Rectal smooth muscle tissue (tissue), 1 donor: Measurements from ENCODE around the gene WNT10A.
"Not testable (repeated sequence)": the region's sequence is repeated elsewhere in the genome, so short reads cannot be mapped to it uniquely, and the experiment has no call there.

Source experiments
- H3K27ac ChIP-seq: one replicate; pipeline ENCODE4 v1.7.0; 2013; ENCODE audit warnings: low read depth, low read length, inconsistent platforms
- H3K27me3 ChIP-seq: one replicate; pipeline ENCODE4 v1.7.0; 2013; ENCODE audit warnings: low read length; ENCODE audit not compliant: control insufficient read depth, insufficient read depth
- H3K36me3 ChIP-seq: one replicate; pipeline ENCODE4 v1.7.0; 2013; ENCODE audit warnings: low read length; ENCODE audit not compliant: control insufficient read depth, insufficient read depth
- H3K4me1 ChIP-seq: one replicate; pipeline ENCODE4 v1.7.0; 2013; ENCODE audit warnings: low read length; ENCODE audit not compliant: control insufficient read depth, insufficient read depth
- H3K4me3 ChIP-seq: one replicate; pipeline ENCODE4 v1.7.0; 2013; ENCODE audit warnings: low read length
- H3K9ac ChIP-seq: one replicate; pipeline ENCODE4 v1.7.0; 2013; ENCODE audit warnings: low read length

The WNT10A gene

GRCh38 chr2:218908721-218909619, 28.3 kb downstream of the WNT10A start:
- Histone ChIP-seq H3K27ac (no peak overlapping the region), H3K27me3 (no peaks in the 10 kb centered on the region), H3K4me1 (no peaks in the 10 kb centered on the region), H3K36me3 (no peaks in the 10 kb centered on the region), H3K4me3 (peak overlapping the region; percentile 87), H3K9ac (peak overlapping the region; percentile 36)

- H3K4me3 ChIP-seq: no peak overlapping the region
- no peaks in the 10 kb centered on the region for H3K4me1 ChIP-seq
- H3K9ac ChIP-seq: no peak overlapping the region
- H3K27me3 ChIP-seq: no peaks in the 10 kb centered on the region
- no peak overlapping the region for H3K27ac ChIP-seq
- no peaks in the 10 kb centered on the region for H3K36me3 ChIP-seq
Observed at GRCh38 chr2:218910741-218911140, 30.1 kb downstream of the WNT10A start.

DNA sequence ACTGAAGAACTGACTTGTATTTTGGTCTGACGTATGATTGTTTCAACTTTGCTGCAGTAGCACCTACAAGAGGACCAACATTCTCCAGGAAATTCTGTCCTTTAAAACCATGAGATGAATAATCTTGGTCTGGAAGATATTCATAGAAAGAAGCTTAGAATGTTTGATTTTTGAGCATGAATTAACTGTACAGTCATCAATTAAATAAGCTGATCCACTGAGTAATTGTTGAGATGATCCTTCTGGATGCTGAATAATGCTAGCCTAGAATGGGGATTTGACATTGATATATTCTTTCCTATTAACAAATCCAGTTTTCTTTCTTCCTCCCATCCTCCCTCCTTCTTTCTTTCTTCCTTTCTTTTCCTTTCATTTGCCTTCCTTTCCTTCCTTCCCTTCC, 39.9 kb downstream of the WNT10A start:
- Histone ChIP-seq H3K4me3 (no peak overlapping the region), H3K36me3 (no peaks in the 10 kb centered on the region), H3K27ac (no peak overlapping the region), H3K9ac (no peak overlapping the region), H3K4me1 (no peaks in the 10 kb centered on the region), H3K27me3 (no peaks in the 10 kb centered on the region)

DNA sequence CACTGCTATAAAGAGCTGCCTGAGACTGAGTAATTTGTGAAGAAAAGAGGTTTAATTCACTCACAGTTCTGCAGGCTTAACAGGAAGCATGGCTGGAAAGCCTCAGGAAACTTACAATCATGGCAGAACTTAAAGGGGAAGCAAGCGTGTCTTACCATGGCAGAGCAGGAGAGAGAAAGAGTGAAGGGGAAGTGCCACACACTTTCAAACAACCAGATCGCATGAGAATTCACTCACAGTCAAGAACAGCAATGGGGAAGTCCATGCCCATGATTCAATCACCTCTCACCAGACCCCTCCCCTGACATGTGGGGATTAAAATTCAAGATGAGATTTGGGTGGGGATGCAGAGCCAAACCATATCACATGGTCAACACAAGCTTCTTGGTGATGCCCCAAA, 44.1 kb downstream of the WNT10A start:
- H3K27me3 ChIP-seq: no peaks in the 10 kb centered on the region
- no peak overlapping the region for H3K9ac ChIP-seq
- no peaks in the 10 kb centered on the region for H3K36me3 ChIP-seq

DNA sequence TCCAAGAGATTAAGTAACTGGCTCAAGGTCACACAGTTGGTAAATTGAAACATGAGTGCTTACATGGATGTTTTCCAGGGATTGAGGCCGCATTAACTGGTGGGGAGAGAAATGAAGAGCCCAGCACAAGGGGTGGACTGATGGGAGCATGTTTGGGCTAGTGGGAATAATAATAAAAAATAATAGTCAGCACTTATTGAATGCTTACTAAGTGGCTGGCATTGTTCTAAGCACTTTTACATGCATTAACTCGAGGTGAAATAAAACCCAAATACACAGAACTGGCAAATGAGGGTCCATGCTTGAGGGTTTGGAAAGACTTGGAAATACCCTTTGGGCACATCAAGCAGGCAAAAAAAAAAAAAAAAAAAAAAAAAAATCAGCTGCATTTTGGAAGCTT, 44.8 kb downstream of the WNT10A start:
- no peaks in the 10 kb centered on the region for H3K4me1 ChIP-seq
- no peak overlapping the region for H3K27ac ChIP-seq
- H3K27me3 ChIP-seq: no peaks in the 10 kb centered on the region

More for the DNA sequence above, 44.1 kb downstream of the WNT10A start:
- Histone ChIP-seq H3K4me3 (no peak overlapping the region), H3K4me1 (no peaks in the 10 kb centered on the region), H3K27ac (no peak overlapping the region)

GRCh38 chr2:218927422-218927821, 46.8 kb downstream of the WNT10A start:
- Histone ChIP-seq H3K9ac (no peak overlapping the region), H3K4me1 (no peaks in the 10 kb centered on the region), H3K27ac (no peak overlapping the region), H3K36me3 (no peaks in the 10 kb centered on the region), H3K27me3 (no peaks in the 10 kb centered on the region), H3K4me3 (no peak overlapping the region)

More for the DNA sequence above, 44.8 kb downstream of the WNT10A start:
- H3K9ac ChIP-seq: no peak overlapping the region
- no peaks in the 10 kb centered on the region for H3K36me3 ChIP-seq
- H3K4me3 ChIP-seq: no peak overlapping the region

- Histone ChIP-seq H3K27ac (no peak overlapping the region), H3K4me3 (no peak overlapping the region), H3K27me3 (no peaks in the 10 kb centered on the region), H3K36me3 (no peaks in the 10 kb centered on the region), H3K4me1 (no peaks in the 10 kb centered on the region), H3K9ac (no peak overlapping the region)
Observed at GRCh38 chr2:218927876-218928275, 47.2 kb downstream of the WNT10A start.

DNA sequence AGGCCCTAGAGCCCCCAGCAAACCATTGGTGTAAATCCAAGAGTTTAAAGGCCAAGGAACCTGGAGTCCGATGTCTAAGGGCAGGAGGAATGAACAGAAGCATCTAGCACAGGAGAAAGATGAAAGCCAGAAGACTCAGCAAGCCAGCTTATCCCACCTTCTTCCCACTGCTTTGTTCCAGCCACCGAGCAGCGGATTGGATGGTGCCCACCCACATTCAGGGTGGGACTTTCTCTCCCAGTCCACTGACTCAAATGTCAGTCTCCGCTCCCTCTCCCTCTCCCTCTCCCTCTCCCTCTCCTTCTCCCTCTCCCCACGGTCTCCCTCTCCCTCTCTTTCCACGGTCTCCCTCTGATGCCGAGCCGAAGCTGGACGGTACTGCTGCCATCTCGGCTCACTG, 49.8 kb downstream of the WNT10A start:
- H3K27me3 ChIP-seq, H3K4me1 ChIP-seq, H3K36me3 ChIP-seq, H3K9ac ChIP-seq, H3K4me3 ChIP-seq, H3K27ac ChIP-seq: not testable (repeated sequence)

GRCh38 chr2:218931751-218932150, 51.1 kb downstream of the WNT10A start:
- H3K9ac ChIP-seq, H3K27me3 ChIP-seq: not testable (repeated sequence)

More at GRCh38 chr2:218931751-218932150, 51.1 kb downstream of the WNT10A start:
- H3K36me3 ChIP-seq, H3K27ac ChIP-seq, H3K4me3 ChIP-seq, H3K4me1 ChIP-seq: not testable (repeated sequence)
